Measurements from ENCODE around the gene RBM17. TPM values are rescaled to one million over a fixed set of nuclear protein-coding genes. Genes with fewer than 3 reads are reported as not detected.
A peak's percentile ranks its signal among the peaks of the same experiment; 100 is the strongest.
"Not testable (repeated sequence)": the region's sequence is repeated elsewhere in the genome, so short reads cannot be mapped to it uniquely, and the experiment has no call there.

Gene RBM17
- total RNA-seq = 10 to 100 TPM; 58.2 to 97.9 (median 80.0) TPM

- TF ChIP-seq CTCF (IDR thresholded peaks at IDR 0.05) = peak in 2 of 3 donors; percentile 96 to 100
- peak; percentile 99 for ATAC-seq (ENCODE audit: low FRiP score)
- DNase-seq (ENCODE audit: low spot score) = peak; percentile 92
Observed at GRCh38 chr10:6088721-6089333, at the start of gene RBM17. Gene RBM17, plus strand, starts transcription at chr10:6089034. Its CDS starts 8,032 bp downstream, at chr10:6097066.

DNA sequence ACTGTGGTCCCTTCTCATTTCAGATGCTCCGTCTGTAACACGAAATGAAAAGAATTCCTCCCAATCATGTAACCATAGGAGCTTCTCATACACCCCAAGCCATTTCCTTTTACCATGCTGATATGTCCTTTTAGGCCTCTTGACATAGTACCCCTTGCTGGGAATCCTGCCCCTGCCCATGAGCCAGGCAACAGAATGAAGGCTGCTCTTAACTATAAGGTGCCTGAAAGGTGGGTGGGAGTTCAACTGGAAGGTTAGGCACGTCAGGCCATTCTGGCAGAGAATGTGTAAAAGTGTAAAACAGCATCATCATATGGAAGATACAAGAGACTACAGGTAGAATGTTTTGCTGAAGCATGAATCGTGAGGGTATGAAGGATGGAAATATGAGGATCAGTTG, 49.1 kb upstream of the RBM17 start:
- no peak for TF ChIP-seq CTCF (IDR thresholded peaks at IDR 0.05)
- DNase-seq (ENCODE audit: low spot score) = no peak
- ATAC-seq (ENCODE audit: low FRiP score) = no peak

GRCh38 chr10:6040205-6040604, 48.6 kb upstream of the RBM17 start:
- no peak for TF ChIP-seq CTCF (IDR thresholded peaks at IDR 0.05)
- ATAC-seq (ENCODE audit: low FRiP score) (no peak), DNase-seq (ENCODE audit: low spot score) (no peak)

DNA sequence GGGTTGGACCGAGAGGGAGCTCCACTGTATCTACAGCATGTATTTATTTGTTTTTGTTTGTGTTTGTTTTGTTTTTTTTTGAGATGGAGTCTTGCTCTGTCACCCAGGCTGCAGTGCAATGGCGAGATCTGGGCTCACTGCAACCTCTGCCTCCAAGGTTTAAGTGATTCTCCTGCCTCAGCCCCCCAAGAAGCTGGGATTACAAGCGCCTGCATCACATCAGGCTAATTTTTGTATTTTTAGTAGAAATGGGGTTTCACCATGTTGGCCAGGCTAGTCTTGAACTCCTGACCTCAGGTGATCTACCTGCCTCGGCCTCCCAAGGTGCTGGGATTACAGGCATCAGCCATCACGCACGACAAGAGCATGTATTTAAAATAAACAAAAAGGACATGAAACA, 45.5 kb upstream of the RBM17 start:
- DNase-seq (ENCODE audit: low spot score); ATAC-seq (ENCODE audit: low FRiP score): not testable (repeated sequence)

DNA sequence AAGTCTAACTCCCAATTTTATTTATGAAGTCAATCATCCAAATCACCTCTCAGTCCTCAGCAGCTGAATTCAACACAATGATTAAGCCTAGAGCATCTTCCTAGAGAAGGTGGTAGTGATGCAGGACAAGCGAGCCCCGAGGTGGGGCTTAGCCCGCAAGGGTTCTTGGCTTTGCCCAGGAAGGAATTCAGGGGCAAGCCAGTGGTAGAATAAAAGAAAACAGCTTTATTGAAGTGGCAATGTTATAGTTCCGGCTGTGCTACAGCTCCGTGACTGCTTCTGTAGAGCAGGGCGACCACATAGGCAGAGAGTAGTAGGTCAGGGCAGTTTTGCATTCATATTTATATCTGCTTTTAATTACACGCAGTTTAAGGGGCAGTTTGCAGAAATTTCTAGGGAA, 44.8 kb upstream of the RBM17 start:
- no peak for DNase-seq (ENCODE audit: low spot score)
- no peak for ATAC-seq (ENCODE audit: low FRiP score)
- TF ChIP-seq CTCF (IDR thresholded peaks at IDR 0.05) = no peak

DNA sequence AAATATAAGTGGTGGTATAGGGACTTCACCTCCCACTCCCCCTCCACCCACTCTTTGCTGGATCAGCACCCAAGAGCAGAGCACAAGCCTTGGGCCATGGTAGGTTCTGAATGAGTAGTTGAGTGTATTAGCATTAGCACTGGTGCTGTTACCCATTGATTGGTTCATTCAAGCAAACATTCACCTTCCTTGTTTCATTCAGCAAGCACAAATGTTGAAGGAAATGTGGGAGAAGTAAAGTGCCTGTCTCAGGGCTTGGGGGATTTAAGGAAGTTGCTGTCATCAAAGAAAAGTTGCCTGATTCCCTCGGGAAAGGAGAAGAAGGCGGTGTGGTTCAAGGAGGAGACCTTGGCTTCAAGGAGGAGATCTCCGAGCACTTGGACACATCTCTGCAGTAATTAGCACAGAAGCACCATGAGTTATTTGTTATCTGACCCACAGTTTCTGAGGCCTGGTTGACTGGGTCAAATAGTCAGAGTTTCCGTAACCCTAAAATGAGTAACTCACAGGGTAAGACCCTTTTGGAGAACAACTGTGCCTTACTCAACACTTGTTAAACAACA, 44.0 kb upstream of the RBM17 start:
- ATAC-seq (ENCODE audit: low FRiP score) (no peak), DNase-seq (ENCODE audit: low spot score) (no peak)
- no peak for TF ChIP-seq CTCF (IDR thresholded peaks at IDR 0.05)

GRCh38 chr10:6045314-6045848, 43.5 kb upstream of the RBM17 start:
- TF ChIP-seq CTCF (IDR thresholded peaks at IDR 0.05) = no peak
- no peak for DNase-seq (ENCODE audit: low spot score)
- ATAC-seq (ENCODE audit: low FRiP score) = no peak
